ENCODE data around the gene PRR23E.

PRR23E gene, protein sequence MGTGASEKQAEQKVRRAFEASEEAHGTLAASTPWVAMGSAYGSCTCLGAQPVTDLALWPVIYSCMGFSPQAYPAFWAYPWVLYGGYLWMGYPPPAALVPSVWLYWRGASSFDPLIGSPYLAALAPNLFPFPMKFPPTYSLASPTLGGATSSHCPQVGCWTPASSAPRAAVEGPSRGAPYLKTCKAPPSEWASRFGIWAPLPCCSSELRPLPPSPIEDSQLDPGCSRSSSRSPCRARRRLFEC

DNA sequence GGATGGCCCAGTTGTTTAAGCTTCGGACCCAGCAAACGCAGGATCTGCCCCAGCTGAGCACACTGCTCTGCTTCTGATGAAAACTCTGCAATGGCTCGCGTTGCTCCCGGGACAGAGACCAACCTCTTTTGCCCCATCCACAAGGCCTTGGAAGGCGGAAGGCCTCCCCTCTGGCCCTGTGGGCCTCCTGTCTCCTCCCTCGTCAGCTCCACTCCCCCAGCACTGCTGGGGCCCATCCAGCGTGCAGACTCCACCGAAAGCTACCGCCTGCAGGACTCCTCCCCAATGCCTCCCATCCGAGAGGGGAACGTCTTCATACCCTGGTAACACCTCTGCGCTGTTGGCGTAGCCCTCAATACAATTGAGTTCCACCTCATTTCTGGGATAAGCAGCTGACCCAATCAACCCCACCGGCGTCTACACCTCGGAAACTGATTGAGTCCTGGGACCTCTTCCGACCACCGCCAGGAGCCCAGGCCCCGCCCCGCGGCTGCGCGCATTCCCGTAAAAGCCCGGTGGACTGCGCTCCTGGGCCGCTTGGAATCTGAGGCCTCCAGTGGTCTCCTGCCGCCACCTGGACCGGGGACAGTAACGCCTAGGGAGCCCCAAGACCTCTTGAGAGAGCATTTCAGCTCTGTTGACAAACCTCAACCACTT lies at the start of gene PRR23E:
Gene PRR23E (plus strand): TSS at position 556 of the 657 bp plus-strand sequence. CDS start 3,555 bp downstream, outside the sequence.
- DNase-seq = no peak

DNA sequence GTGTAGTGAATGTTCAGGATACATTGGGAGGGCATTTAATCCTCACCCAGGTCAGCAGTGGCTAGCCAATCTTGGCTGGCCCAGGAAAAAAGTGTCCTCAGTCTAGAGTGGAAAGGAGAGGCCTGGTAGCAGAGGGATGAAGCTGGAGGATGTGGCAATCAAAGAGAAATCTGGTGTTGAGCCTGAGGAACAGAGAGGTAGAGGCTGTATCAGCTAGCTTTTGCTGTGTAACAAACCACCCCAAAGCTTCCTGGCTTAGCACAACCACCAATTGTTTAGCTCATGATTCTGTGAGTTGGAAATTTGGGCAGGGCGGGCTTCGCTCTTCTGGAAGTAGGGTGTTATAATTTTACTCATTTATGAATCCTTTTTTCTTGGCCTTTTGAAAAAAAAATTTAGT lies 49.8 kb upstream of the PRR23E start:
- DNase-seq = no peak

DNA sequence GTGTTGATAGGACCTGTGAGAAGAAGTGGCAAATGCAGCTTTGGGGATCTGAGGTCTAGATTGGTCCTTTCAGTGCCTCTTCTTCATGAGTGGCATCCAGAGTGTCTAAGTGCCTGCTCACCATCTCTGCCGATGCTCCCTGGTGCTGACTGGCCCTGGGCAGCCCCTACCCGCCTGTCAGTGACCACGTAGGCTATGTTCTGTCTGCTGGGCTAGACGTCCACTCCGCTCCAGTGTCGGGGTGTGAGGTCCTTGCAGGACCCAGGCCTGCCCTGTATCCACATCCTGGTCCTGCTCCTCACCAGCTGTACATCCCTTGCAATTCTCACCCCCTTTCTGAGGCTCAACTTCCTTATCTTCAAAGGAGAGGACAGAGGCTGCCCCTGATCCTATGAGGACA lies 48.3 kb upstream of the PRR23E start:
- DNase-seq = no peak

DNA sequence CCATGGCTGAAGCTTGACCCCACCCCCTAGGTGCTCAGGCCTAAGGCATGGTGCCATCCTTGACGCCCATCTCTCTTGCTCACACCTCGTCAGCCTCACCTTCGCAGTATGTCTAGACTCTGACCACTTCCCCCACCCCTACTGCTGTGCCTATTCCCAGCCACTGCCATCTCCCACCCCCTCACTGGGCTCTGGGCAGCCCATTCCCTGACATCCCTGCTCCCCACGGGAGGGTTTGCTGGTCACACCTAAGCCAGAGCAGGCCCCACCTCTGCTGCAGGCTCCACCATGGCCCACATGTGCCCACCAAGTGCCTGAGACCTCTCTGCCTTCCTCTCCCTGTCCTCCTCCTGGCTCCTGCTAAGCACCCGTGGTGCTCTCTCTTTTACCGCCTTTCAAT lies 47.7 kb upstream of the PRR23E start:
- DNase-seq = no peak

DNA sequence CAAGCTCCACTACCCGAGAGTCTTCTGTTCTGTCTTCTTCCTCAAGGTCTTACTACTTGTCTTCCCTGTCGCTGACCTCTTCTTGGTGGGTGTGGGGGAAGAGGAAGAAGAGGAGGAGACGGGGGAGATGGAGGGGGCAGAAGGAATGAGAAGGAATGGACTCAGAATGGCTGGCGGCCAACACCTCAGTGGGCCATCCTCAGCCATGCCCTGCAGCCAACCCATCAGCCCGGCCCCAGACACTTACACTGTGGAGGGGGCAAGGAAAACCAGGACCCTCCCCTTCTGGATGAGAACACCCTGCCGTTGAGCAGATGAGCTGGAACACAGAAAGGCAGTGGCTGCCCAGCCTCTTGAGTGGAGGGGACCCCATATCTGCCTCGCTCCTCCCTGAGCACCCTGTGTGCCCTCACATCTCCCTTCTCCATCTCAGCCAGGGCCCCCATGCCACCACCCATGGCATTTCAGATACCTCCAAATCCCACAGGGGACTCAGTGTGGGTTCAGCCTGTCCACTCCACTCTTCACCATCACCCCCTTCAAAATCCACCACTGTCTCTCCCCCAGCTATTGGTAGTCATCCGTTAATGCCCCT lies 45.5 kb upstream of the PRR23E start:
- DNase-seq = no peak

DNA sequence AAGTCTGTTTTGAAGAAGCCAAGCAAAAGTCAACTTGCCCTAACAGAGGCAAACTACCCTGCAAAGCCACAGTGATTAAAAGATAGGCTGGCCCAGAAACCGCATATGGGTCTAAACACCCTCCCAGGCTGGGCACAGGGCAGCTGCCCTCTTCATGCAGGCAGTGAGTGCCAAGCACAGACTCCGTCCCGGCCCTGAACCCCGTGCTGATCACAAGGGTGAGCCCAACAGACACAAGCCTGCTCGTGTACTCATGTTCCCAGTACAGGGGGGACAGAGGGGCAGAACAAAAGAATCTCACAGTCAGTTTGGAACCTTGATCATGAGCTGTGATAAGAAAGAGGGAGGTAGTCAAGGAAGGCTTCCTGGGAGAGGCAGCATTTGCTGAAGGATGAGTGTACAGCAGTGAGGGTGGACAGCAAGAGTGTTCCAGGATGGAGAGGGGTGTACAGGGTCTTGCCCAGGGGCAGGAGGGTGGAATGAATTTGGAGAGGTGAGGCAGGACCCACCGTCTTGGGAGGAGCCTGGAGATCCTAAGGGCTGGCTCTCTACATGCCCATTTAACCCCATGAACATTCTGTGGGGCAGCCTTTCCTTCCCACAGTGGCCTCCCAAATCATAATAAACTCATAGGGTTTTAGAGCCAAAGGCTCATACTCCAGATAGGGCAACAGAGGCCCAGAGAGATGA lies 43.2 kb upstream of the PRR23E start:
- no peak for DNase-seq

DNA sequence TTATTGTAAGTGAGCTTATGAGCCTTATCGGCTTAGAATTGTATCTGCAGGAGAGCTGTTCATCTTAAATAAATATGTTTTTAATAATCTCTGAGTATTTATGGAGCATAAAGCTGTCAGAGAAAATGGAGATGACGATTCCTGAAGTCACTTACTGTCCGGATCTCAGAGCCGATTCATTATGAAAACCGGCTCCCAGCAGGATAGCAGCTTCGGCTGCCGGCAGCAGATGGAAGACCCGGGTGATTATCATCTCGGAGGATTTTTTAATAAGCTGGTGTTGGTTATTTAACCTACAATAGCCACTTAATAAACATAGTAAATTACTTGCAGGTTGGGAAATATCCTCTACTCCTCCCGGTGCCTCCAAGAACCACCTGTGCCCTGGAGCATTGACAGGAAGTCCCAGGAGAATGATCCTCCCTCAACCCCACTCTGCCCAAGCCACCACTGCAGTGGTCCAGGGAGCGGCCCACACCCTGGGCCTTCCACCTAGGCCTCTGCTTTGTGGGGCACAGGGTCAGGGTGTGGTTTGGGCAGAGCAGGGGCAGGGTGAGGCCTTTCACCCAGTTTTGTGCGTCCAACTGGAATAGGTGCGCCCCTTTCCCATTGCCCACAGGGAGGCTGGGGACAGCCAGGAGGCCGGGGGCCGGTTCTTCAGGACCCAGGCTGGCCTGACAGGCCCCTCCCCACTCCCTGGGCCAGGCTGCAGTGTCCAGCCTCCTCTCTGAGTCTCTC lies 42.2 kb upstream of the PRR23E start:
- DNase-seq = no peak

DNA sequence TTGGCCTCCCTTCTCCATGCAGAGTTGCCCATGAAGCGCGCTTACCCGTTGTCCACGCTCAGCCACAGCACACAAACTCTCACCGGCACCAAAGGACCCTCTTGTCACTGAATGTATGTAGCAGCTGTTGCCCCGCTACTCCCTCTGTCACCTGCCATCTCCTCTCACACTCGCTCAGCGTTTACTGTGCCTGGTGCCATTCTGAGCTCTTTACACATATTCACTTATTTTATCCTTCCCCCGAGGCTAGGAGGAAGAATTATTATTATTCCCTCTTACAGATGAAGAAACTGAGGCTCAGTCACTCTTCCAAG lies 41.7 kb upstream of the PRR23E start:
- no peak for DNase-seq

DNA sequence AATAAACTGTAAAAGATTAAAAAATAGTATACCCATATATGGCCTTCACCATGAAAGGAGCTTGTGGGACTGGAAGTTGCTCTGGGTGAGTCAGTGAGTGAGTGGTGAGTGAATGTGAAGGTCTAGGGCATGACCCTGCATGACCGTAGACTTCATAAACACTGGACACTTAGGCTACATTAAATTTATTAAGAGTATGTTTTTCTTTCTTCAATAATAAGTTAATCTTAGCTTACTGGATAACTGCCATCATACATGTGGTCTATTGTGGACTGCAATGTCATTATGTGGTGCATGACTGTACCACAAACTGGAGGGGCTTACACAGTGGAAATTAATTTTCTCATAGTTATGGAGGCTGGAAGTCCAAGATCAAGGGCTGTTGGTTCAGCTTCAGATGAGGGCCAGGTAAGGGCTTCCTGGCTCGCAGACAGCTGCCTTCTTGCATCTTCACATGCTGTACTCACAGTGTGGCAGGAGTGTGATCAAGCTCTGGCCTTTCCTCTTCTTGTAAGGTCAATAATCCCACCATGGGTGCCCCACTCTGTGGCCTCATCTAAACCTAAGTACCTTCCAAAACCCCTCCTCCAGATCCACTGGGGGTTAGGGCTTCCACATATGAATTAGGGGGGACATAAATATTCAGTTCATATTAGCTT lies 40.8 kb upstream of the PRR23E start:
- DNase-seq = no peak

DNA sequence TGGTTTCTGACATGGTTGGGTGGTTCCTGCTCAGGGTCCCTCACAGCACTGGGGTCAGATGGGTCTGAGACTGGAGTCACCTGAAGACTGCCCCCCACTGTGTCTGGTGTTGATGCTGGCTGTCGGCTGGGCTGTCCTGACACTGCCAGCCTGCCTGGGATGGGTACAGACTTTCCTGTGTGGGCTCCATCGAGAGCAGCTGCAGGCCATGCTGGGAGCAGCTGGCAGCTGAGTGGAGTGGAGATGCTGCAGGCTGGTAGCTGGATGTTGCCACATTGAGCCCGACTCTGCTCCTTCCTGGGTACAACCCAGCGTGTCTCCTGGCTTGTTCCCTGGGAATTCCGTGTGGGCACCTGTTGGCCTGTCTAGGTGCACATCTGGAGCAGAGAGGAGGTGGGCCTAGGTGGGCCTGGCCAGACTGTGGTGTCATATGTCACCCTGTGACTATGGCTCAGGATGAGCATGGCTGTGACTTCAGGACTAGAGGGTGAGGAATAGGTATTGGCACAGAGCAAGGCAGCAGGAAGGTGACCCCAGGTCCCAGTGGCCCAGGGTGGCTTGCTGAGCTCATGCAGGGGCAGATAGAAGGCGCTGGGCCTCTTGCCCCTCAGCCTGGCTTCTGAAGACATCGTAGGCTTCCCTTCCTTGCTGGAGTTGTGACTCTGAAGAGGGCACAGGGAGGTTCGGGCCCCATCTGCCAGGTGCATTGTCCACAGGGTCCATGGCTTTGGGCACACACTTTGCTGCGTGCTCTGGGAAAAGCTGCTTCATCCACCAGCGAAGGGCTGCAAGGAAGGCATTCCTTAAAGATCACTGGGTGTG lies 40.0 kb upstream of the PRR23E start:
- DNase-seq = no peak

DNA sequence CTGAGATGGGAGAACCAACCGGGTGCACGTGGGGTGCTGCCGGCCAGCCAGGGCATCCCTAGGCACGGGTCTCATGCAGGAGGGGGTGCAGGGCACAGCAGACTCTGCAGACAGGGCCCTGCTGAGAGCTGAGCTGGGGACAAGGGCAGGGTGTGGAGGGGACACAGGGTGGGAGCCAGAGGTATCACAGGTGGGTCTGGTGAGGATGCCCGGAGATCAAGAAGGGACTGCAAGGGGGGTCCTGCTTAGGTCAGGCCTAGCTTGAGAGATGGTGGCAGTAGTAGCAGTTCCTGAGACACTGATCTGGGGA lies 39.5 kb upstream of the PRR23E start:
- no peak for DNase-seq

DNA sequence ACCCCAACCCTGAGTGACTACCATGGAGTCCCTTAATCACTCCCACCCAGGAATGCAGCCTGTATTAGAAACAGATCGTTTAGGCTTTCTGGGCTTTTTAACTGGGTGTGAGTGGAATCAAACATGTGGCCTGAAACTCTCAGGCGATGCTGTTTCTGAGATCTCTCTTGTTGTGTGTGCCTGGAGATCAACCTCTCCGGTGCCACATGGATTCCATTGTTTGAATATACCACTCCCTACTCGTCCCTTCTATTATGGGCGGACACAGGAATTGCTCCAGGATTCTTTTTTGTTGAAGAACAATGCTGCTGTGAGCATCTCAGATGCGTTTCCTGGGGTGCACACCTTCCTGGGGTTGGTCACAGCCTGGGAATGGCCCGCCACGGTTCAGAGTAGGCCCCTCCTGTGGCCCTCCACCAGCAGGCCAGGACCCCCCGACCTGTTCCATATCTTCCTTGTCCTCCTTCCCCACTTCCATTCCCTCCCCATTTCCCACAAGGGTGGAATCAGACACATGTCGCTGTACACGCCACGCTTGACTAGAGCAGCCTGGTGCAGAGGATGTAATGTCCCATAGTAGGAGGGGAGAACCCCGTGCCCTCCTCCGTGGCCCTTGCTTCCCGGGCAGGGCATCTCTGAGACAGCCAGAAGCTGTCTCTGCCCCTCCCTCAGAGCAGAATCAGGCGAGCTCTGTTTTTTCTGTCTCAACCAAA lies 36.4 kb upstream of the PRR23E start:
- no peak for DNase-seq

DNA sequence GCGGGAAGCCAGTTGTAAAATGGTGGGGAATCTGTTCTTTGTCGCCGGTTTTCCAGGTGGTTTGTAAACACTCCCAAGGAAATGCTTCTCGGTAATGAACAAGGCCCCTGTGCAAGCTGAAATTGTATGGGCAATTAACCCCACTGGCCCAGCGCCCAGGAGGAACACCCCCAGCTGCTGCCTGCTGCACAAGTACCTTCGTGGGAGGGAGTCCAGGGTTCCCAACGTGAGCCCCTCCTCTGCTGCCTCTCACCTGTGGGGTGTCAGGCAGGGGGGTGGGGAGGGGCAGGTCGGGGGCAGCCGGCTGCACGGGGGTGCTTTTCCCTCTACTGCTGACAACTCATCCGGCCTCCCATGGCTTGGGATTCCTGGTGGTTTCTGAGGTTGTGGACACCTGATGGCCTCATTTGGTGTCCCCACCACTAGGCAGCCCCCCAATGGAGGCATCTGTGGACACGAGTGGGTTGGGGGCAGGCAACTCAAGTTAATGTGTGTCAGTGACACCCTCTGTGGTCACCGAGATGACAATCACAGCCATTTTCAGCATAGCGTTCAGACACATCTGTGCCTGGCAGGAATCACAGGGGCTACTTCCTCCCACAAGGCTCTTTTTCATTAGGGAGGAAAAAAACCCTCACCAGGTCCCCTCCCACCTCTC lies 35.6 kb upstream of the PRR23E start:
- DNase-seq = no peak

DNA sequence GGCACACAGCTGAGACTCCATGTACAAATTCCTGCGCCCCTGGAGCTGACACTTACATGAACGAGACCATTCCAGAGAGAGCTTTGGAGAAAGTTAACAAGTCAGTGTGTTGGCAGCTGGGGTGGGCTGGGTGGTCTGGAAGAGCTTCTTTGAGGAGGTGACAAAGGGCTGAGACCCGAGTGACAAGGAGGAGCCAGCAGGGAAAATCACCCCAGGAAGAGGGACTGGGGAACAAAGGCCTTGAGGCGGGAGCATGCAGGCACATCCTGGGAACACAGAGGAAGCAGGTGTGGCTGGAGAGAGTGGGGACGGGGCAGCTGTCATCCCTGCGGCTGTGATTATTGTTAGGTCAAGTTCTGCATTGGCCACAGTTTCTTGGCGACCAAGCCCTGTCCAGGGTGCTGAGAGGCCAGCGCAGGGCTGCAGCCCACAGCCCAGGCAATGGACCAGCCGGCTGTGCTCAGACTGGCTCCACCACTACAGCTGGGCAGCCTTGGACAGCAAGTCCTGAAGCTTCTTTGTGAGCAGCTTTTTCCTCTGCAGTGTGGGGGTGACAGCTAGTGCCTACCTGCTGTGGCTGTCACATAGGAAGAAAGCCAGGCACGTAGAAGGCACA lies 34.2 kb upstream of the PRR23E start:
- DNase-seq = no peak

DNA sequence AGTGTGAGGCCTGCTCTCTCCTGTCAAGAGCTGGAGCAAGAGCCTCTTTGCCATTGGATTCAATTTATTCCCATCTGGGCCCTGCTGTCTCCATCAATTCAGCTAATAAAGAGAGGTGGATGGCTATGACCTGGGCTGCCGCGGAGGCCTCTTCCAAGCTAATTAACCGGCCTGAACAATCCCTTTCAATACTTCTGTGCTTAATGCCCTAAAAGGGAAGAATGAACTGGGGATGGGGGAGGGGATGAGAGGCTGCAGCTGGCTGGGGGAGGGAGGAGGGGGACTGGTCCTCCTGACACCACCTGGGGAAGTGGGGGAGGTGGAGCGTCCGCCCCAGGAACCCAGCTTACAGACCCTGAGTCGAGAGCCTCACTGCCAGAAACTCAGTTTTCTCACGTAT lies 33.4 kb upstream of the PRR23E start:
- DNase-seq = no peak

DNA sequence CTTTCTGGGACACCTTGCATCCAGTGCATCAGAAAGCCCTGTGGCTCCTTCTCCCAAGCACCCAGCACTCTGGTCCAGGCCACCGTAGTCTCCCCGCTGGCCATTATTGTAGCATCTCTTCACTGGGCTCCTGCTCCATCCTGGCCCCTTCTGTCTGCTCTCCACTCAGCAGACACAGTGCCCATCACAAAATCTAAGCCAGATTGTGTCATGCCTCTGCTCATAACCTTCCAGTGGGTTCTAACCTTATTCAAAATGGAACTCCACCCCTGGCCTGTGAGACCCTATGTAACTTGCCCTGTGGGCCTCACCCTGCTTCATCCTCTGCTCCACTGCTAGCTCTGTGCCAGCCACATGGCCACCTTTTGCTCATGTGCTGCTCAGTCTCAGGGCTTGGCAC lies 31.7 kb upstream of the PRR23E start:
- DNase-seq = no peak

DNA sequence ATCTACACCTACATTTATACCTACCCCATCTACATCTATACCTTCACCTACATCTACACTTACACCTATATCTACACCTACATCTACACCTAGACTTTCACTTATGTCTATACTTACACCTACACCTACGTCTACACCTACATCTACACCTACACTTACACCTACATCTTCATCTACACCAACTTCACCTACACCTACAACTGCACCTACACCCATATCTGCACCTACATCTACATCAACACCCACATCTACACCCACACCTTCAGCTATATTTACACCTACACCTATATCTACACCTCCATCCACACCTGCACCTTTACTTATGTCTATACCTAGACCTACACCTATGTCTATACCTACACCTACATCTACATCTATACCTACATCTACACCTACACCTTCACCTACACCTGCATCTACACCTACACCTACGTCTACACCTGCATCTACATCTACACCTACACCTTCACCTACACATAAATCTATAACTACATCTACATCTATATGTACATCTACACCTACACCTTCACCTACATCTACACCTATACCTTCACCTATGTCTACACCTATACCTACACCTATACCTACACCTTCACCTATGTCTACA lies 30.9 kb upstream of the PRR23E start:
- DNase-seq = no peak

DNA sequence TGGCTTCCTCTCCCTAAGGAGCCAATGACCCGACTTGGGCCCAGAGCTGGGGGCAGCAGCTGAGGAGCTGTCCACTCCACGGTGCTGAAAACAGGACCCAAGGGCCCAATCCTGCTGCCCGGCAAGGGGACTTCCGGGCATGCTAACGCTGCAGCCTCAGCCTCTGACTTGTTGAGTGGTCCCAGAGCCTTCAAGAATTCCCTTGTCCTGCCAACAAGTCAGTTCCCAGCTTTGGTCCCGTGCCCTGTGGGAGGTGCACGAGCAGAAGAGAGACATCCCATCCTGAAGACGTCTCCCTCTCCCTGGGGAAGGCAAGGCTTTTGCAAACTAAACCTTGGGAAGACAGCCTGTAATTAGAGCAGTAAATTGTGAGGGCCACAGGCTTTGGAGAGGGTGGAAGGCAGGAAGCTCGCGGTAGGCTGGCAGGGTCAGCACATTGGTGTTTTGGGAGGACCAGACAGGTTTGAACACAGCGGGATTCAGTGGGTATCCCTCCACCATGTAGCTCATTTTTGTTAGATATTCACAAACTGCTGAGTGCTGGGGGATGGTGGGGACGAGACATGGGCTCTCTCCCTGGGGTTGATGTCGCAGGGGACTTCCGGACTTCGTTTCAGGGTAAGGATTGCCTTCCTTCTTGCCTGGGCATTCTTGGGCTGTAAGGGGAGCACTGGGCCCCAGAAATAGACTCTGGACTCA lies 29.8 kb upstream of the PRR23E start:
- no peak for DNase-seq

DNA sequence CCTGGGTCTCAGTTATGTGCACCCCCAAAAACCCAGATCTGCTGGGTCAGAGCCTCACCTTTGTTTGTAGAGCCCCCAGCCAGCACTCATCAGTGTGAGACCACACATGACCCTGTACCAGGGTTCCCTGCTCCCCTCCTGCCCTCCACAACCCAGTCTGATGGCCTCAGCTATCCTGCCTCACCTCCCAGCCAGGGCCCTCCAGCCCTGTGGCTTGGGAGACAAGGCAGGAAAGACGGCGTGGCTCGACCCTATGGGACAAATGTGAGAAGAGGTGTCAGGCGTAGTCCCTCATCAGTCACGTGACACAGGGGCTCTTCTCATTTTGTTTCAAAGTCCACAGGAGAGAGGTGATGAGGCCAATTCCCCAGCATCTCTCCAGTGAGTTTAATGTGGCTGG lies 28.3 kb upstream of the PRR23E start:
- DNase-seq = no peak
